Rectal smooth muscle tissue (tissue), 1 donor: ENCODE data around the gene PLA2G5.
"Not testable (repeated sequence)": the region's sequence is repeated elsewhere in the genome, so short reads cannot be mapped to it uniquely, and the experiment has no call there.

ENCODE experiments used
- H3K27ac ChIP-seq: one replicate; pipeline ENCODE4 v1.7.0; 2013; ENCODE audit warnings: low read depth, low read length, inconsistent platforms
- H3K27me3 ChIP-seq: one replicate; pipeline ENCODE4 v1.7.0; 2013; ENCODE audit warnings: low read length; ENCODE audit not compliant: control insufficient read depth, insufficient read depth
- H3K36me3 ChIP-seq: one replicate; pipeline ENCODE4 v1.7.0; 2013; ENCODE audit warnings: low read length; ENCODE audit not compliant: control insufficient read depth, insufficient read depth
- H3K4me1 ChIP-seq: one replicate; pipeline ENCODE4 v1.7.0; 2013; ENCODE audit warnings: low read length; ENCODE audit not compliant: control insufficient read depth, insufficient read depth
- H3K4me3 ChIP-seq: one replicate; pipeline ENCODE4 v1.7.0; 2013; ENCODE audit warnings: low read length
- H3K9ac ChIP-seq: one replicate; pipeline ENCODE4 v1.7.0; 2013; ENCODE audit warnings: low read length

Gene PLA2G5, protein sequence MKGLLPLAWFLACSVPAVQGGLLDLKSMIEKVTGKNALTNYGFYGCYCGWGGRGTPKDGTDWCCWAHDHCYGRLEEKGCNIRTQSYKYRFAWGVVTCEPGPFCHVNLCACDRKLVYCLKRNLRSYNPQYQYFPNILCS

DNA sequence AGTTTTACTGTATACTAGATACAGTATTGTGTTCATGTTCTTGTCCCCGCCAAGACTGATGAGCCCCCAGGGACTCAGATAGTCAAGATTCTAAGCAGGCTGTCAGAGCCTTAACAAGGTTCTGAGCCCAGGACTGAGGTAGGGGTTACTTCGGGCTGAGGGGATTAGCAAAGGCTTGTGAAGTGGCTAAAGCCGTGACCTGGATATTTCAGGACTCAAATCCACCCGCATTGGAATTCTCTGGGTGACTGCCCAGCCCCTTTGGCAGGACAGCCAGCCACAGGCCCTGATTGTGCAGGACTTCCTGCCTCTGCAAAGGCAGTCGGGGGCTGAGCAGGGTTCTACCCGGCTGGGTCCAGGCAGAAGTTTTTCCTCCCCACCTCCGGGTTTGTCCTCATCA lies at the start of gene PLA2G5:
TSS of gene PLA2G5 (plus strand) at position 321 of the 400 bp plus-strand sequence. CDS start 14,637 bp downstream, outside the sequence.
- peak within 1 kb of the TSS; percentile 61 for H3K4me3 ChIP-seq
- H3K9ac ChIP-seq: no peak within 1 kb of the TSS
- H3K4me1 ChIP-seq: peaks cover 14% of the 10 kb centered on the region
- no peaks in the 10 kb centered on the region for H3K27me3 ChIP-seq
- H3K27ac ChIP-seq: peak within 1 kb of the TSS; percentile 93
- H3K36me3 ChIP-seq: no peaks in the 10 kb centered on the region

DNA sequence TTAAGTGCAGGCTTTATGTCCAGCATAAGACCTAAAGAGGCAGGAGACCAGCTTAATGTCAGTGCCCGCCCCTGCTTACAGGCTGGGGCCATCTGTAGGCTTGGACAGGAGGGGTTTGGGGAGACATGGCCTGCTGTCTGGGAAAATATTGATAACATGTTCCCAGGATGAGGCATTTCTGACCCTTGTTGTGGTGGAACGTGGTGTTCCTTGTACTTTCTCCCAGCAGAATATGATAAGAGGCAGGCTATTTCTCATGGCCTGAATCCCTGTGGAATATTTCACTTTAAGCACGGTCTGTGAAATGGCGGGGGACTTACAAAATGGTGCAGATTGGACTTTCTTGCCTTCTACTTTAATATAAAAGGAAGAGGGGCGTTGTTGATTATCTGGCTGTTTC lies 41.9 kb upstream of the PLA2G5 start:
- no peak overlapping the region for H3K4me3 ChIP-seq
- no peaks in the 10 kb centered on the region for H3K4me1 ChIP-seq
- no peak overlapping the region for H3K27ac ChIP-seq
- no peak overlapping the region for H3K9ac ChIP-seq
- no peaks in the 10 kb centered on the region for H3K36me3 ChIP-seq
- H3K27me3 ChIP-seq: no peaks in the 10 kb centered on the region

DNA sequence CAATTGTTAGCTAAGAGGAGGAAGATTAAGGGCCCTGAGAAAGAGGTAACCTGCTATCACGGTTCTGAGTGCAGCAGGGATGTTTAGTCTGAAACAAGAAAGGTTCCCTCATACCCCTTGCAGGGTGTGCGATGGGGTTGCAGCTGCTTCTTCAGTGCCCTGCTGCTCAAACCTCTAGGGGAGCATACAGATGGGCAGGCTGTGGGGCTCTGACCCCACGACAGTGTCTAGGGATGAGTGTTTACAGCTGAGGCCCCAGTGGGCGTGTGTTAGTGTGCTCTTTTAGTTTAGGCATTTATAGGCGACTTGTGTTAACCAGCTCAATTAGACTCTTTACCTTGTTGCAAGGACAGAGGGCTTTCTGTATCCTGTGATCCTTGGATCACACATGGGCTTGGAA lies 41.3 kb upstream of the PLA2G5 start:
- H3K27me3 ChIP-seq: no peaks in the 10 kb centered on the region
- no peaks in the 10 kb centered on the region for H3K4me1 ChIP-seq
- no peak overlapping the region for H3K27ac ChIP-seq
- H3K4me3 ChIP-seq: no peak overlapping the region
- no peaks in the 10 kb centered on the region for H3K36me3 ChIP-seq
- no peak overlapping the region for H3K9ac ChIP-seq

DNA sequence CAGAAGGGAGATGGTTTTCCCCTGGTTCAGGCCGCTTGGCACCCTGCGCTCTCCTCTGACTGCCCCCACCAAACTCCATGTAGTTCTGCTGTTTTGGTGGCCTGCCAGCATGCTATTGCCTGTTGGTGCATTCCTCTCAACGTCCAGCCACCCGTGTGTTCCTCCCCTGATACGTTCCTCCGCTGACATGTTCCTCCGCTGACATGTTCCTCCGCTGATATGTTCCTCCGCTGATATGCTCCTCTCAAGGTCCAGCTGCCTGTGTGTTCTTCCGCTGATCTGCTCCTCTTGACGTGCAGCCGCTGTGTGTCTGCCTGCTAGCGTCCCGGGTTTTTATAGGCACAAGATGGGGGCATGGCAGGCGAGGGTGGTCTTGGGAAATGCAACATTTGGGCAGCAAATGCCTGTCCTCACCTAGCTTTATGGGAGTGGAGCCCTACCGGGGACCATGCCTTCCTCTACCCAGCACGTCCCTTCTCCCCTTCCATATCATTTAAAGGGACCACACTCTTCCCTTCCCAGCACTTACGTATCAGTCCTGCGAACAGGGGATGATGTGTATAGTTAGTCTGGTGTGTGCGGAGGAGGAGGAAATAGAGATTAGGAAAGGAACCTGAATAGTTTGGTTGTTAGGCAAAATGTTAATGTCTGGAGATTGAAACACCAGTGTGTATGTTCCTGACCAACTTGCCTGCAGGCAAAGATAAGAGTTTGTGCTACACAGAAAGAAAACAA lies 40.6 kb upstream of the PLA2G5 start:
- Histone ChIP-seq H3K4me3 (no peak overlapping the region), H3K4me1 (no peaks in the 10 kb centered on the region), H3K27ac (no peak overlapping the region), H3K36me3 (no peaks in the 10 kb centered on the region), H3K27me3 (no peaks in the 10 kb centered on the region), H3K9ac (no peak overlapping the region)

DNA sequence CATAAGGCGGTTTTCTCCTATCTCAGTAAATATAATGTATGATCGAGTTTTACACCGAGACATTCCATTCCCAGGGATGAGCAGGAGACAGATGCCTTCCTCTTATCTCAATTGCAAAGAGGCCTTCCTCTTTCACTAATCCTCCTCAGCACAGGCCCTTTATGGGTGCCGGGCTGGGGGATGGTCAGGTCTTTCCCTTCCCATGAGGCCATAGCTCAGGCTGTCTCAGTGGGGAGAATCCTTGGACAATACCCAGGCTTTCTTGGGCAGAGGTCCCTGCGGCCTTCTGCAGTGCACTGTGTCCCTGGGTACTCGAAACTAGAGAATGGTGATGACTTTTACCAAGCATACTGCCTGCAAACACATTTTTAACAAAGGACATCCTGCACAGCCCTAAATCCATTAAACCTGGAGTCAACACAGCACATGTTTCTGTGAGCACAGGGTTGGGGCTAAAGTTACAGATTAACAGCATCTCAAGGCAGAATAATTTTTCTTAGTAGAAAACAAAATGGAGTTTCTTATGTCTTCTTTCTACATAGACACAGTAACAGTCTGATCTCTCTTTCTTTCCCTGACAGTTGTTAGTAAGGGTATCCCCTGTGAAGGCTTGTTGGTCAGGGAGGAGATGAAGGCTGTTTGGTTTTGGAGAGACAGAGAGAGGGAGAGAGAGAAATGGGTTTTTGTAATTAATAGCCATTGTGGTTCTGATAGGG lies 39.4 kb upstream of the PLA2G5 start:
- not testable (repeated sequence) for H3K27ac ChIP-seq, H3K4me3 ChIP-seq, H3K36me3 ChIP-seq, H3K9ac ChIP-seq, H3K4me1 ChIP-seq, H3K27me3 ChIP-seq

DNA sequence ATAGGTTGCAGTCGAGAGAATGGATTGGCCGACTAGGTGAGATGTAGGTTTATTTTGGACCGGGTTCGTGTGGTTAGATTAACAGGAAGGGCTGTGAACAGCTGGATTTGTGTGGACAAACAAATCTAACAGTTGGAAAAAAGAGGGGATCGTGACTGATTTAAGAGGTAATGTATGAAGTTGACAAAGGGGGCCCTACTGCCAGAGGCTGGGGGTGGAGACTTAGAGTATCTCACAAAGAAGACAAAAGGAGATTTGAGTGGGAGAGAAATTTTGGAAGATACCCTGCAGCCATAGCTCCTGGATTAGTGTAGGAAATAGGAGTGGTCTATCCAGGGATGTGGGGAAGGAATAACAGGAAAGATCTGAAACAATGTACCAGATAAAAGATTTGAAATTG lies 38.8 kb upstream of the PLA2G5 start:
- H3K4me1 ChIP-seq: no peaks in the 10 kb centered on the region
- no peak overlapping the region for H3K27ac ChIP-seq
- no peak overlapping the region for H3K9ac ChIP-seq
- H3K4me3 ChIP-seq: no peak overlapping the region
- no peaks in the 10 kb centered on the region for H3K27me3 ChIP-seq
- H3K36me3 ChIP-seq: no peaks in the 10 kb centered on the region

DNA sequence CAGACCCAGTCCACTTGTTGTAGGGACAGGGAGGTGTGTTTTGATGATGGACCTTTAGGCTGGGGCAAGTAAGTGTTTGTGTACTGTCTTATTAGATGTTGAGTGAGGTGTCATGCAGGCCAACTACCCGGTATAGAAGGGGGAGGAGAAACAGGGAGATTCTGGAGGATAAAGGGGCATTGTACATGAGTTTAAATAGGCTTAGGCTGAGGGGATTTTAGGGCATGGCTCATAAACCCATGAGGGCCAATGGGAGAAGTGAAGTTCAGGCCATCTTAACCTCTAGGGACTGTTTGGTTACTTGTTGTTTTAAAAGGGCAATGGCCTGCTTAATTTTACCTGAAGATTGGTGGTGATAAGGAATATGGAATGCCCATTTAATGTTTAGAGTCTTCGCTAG lies 38.2 kb upstream of the PLA2G5 start:
- Histone ChIP-seq H3K4me1 (no peaks in the 10 kb centered on the region), H3K27ac (no peak overlapping the region), H3K9ac (no peak overlapping the region), H3K4me3 (no peak overlapping the region), H3K27me3 (no peaks in the 10 kb centered on the region), H3K36me3 (no peaks in the 10 kb centered on the region)

DNA sequence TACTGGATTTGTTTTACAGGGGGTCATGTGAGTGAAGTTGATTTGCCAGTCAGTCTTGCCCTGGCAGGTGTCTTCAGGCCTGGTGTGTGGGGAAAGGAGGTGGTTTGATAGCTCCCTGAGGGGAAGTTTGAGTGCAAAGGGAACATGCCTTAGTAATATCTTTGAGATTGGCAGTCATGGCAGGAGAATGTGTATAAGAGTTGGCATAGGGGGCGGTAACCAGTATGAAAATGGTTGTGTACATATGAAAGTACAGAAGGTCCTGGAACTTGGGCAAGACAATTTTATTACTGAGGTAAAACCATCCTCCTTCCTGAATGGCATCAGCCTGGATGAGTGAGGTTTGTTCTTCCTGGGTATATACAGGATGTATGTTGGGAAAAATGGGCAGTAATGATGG lies 37.6 kb upstream of the PLA2G5 start:
- Histone ChIP-seq H3K36me3 (no peaks in the 10 kb centered on the region), H3K4me3 (no peak overlapping the region), H3K27me3 (no peaks in the 10 kb centered on the region), H3K4me1 (no peaks in the 10 kb centered on the region), H3K27ac (no peak overlapping the region), H3K9ac (no peak overlapping the region)

DNA sequence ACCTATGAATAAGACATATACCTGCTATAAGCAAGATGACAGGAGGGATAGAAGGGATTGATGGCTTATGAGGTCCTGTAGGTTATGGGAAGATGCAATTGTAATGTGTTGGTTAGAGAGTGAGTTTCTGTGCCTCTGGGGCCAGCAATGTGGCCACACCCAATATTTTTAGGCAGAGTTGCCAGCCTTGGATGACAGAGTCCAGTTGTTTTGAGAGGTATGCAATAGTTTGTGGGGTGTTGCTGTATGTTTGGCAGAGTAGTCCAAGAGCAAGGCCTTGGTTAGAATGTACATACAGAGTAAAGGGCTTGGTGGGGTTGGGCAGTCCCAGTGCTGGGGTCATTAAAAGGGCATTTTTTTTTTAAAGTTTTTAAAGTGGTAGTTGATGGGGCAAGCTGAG lies 36.6 kb upstream of the PLA2G5 start:
- no peaks in the 10 kb centered on the region for H3K36me3 ChIP-seq
- H3K27ac ChIP-seq: no peak overlapping the region
- no peak overlapping the region for H3K9ac ChIP-seq
- no peak overlapping the region for H3K4me3 ChIP-seq
- no peaks in the 10 kb centered on the region for H3K27me3 ChIP-seq
- H3K4me1 ChIP-seq: no peaks in the 10 kb centered on the region

DNA sequence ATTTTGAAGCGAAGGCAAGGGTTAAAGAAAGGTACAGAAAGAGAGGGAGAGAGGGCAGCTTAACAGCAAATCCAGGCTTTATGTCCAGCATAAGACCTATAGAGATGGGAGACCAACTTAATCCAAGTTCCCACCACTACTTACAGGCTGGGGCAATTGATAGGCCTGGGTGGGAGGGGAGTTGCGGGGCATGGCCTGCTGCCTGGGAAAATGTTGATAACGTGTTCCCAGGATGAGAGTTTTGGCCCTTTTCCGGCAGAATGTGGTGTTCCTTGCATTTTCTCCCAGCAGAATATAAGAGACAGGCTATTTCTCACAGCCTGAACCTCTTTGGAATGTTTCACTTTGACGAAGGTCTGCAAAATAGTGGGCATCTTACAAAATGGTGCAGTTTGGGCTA lies 34.9 kb upstream of the PLA2G5 start:
- H3K27me3 ChIP-seq: no peaks in the 10 kb centered on the region
- no peak overlapping the region for H3K9ac ChIP-seq
- no peaks in the 10 kb centered on the region for H3K36me3 ChIP-seq
- no peaks in the 10 kb centered on the region for H3K4me1 ChIP-seq
- H3K4me3 ChIP-seq: no peak overlapping the region
- no peak overlapping the region for H3K27ac ChIP-seq

DNA sequence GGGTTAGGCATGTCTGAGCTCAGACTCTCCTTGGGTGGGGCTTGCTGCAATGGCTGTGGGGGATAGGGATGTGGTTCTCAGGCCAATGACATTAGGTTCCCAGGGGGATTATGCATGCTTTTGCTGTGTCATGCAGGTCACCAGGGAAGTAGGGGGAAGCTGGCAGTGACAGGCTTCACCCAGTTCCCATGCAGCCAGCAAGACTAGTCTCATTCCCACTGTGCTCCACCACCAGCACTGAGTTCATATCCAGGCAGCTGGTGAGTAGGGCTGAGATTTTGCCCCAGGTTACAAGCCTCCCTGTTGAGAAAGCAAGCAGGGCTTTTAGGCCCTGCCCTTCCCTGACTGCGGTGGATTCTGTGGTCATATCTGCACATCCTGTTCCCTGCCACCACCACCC lies 32.1 kb upstream of the PLA2G5 start:
- H3K36me3 ChIP-seq: no peaks in the 10 kb centered on the region
- H3K4me3 ChIP-seq: no peak overlapping the region

DNA sequence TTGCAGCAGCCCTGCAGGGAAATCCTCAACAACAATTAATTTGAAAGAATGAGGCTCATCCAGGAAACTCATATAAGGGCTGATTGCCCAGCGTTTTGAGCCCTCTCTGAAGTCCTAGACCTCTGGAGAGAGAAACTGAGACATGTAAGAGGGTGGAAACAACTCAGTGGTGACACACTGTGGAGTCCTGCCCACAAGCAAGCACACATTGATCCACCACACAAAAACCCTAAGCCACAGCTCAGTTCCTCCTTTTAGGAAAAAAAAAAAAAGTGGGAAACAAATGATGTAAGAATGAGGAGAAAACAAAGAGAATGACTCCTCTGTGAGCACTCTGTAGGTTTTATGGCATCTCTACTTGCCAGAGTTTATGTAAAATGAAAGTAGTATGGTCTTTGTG lies 22.9 kb upstream of the PLA2G5 start:
- no peak overlapping the region for H3K9ac ChIP-seq
- no peaks in the 10 kb centered on the region for H3K36me3 ChIP-seq
- H3K4me1 ChIP-seq: no peaks in the 10 kb centered on the region
- no peak overlapping the region for H3K4me3 ChIP-seq
- H3K27me3 ChIP-seq: no peaks in the 10 kb centered on the region
- H3K27ac ChIP-seq: no peak overlapping the region

More for the DNA sequence above, 32.1 kb upstream of the PLA2G5 start:
- Histone ChIP-seq H3K27me3 (no peaks in the 10 kb centered on the region), H3K4me1 (no peaks in the 10 kb centered on the region), H3K27ac (no peak overlapping the region), H3K9ac (no peak overlapping the region)

DNA sequence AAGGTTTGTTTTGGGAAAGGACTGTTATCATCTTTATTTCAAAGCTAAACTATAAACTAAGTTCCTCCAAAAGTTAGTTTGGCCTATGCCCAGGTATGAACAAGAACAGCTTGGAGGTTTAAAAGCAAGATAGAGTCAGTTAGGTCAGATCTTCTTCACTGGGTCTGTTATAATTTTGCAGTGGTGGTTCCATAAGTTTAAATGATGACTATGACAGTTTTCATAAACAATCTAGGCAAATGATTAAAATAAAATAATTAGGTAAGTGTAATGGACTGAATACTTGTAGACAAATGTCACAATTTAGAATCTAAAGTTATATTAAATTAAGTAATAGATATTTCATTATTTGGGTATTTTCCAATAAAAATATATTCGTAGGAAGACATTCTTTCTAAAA lies 21.4 kb upstream of the PLA2G5 start:
- Histone ChIP-seq H3K4me1 (no peaks in the 10 kb centered on the region), H3K27me3 (no peaks in the 10 kb centered on the region), H3K9ac (no peak overlapping the region), H3K4me3 (no peak overlapping the region), H3K27ac (no peak overlapping the region), H3K36me3 (no peaks in the 10 kb centered on the region)
